IPS-11a (cell line): ENCODE results near the gene LTBP2.

ENCODE experiments used
- H3K4me3 ChIP-seq: one replicate; pipeline ENCODE4 v1.5.1; 2013; ENCODE audit warnings: low read depth, low read length, control low read depth

Gene LTBP2

DNA sequence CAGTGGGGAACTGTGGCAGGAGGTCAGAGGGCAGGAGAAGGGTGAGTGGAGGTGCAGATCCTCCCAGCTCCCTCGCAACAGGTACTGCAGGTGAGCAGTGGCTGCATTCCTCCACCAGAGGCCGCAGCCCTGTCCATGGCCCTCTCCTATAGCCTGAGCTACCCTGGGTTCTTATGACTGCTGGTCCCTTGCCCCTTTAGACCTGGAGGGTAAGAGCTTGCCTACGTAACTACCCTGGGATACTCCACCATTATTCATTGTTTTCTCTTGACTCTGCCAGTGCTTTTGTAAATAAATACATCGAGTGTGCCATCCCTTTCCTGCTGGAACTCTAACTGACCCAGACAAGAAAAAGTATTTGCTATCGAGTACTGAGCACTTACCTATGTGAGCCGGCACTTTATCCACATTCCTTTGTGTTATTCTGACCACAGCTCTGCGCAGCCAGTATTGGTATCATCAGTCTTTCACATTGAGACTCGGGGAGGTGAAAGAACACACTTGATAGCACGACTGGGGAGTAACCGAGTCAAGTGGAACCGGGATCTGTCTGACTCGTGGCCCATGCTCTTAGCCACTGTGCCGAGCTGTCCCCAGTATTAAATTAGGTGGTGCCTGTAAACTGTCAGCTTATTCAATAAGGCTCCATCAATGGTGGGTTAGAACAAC lies 38.5 kb downstream of the LTBP2 start:
- no peak overlapping the region for H3K4me3 ChIP-seq

DNA sequence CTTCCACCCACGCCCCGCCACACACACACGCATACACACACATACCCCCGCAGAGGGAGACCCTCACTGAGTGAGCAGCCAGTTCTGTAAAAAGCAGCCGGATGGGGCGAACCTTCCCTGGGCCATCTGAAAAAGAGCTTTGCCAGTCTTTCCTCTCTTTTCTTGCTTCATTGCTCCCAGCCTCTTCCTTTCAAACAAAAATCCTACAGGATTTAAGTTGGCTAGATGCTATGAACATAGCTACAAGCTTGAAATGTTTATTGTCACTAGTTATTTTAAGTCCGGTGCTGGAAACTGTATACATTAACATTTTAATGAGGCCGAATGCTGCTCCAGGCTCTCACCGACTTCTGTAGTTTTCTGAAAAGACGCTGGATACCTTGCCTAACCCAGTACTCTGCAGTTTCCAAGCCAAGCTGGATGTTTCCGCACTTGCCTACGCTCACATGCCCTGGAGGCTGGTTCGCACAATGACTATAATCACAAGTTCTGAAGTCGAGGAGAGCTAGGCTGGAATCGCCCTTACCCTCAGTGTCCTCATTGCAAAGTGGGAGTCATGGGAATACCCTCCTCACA lies 39.2 kb downstream of the LTBP2 start:
- H3K4me3 ChIP-seq = no peak overlapping the region

DNA sequence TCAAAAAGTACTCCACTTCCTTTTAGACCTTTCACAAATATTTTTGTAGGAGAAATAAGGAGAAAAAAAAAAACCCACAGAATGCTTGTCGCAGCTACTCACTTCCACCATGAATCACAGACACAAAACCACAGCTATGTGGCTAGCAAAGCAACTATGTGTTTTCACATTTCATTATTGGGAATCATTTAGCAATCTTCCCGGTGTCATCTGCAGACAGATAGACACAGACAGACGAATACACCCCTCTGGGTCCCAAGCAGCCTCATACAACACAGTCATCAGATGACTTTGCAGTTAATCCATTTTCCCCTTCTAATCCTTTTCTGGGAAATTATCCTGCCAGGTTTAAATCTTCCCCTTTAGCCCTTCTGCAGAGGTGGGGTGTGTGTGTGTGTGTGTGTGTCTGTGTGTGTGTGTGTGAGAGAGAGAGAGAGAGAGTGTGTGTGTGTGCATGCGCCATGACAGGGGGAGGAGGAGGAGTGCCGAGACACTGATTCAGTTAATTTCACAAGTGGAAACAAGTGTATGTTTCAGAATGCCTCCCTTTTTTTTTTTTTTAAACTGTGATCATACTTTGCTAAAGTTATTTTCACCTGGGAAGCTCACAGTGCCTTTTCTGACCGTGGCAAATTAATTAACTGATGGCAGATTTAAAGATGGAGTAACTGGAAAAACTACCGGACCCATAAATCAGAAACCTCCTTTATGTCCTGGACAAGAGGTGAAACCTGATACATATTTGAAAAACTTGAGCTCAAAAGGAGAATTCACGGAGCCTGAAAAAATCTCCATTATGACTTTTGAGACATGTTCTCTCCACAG lies 39.9 kb downstream of the LTBP2 start:
- H3K4me3 ChIP-seq = no peak overlapping the region

DNA sequence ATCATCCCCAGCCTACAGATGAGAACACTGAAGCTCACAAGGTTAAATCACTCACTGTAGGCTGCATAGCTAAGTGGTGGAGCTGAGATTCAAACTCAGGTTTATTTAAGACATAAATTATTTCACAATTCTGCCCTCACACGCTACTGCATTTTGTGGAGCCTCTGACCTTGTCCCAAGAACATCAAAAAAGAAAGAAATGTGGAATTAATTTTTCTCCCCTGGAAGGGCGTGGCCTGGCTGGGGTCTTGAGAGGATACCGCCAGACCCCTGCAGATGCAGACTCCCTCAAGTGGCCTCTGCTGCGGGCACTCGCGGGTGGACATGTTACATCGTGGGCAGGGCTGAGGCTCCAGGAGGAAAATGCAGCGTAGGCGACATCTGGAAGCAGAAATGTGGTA lies 40.6 kb downstream of the LTBP2 start:
- no peak overlapping the region for H3K4me3 ChIP-seq

GRCh38 chr14:74570696-74571095 lies 41.3 kb downstream of the LTBP2 start:
- no peak overlapping the region for H3K4me3 ChIP-seq

DNA sequence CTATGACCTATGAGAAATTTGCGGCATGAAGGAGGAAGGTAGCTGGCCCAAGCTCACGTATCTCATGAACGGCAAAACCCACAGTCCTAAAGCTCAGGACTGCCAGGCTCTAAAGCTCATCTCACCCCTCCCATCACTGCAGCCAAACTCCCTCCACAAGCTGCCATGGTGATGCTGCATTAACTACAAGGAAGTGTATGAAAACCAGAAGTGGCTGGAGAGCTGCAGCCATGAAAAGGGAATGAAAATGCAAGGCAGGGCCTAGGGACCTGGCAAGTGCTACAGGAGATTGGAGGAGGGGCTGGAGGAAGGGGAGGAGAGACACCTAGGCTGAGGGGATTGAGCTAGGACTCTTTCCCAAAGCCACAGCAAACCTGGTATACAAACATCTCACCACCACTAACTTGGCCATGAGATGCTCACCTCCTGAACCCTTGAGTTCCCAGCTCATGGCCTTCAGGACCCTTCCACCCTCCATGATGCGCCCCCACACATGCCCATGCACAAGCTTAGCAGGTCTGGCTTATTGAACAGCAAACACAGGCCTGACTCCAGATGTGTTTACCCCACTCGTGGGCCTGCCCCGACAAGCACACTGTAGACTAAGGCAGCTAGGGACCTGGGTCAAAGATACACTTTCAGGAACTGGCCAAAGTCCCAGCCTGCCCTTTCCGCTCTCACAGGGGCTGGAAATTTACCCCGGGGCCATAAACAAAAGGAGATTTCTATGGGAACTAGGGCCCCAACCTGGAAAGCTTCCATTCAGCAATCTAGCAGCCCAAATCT lies 42.0 kb downstream of the LTBP2 start:
- no peak overlapping the region for H3K4me3 ChIP-seq

- H3K4me3 ChIP-seq = no peak overlapping the region
These were observed 42.6 kb downstream of the LTBP2 start for GRCh38 chr14:74569387-74569786.

DNA sequence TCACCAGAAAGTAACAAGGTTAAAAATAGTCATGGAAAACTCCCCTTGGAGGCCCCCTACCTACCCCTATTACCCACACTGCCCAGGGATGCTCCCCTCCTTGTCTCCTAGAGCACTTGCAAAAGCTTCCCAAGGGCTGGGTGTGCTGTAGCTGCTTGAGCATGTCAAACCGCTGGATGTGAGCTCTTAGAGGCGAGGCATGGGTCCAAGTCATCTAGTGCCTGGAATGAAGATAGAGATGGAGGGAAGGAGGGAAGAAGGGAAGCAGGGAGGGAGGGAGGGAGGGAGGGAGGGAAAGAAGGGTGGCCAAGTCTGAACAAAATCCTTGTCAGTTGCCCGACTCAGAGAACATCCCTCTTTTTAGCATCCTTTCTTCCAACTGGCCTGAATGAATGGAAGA lies 43.1 kb downstream of the LTBP2 start:
- no peak overlapping the region for H3K4me3 ChIP-seq

- H3K4me3 ChIP-seq = no peak overlapping the region
These were observed 43.7 kb downstream of the LTBP2 start for GRCh38 chr14:74568380-74568649.

DNA sequence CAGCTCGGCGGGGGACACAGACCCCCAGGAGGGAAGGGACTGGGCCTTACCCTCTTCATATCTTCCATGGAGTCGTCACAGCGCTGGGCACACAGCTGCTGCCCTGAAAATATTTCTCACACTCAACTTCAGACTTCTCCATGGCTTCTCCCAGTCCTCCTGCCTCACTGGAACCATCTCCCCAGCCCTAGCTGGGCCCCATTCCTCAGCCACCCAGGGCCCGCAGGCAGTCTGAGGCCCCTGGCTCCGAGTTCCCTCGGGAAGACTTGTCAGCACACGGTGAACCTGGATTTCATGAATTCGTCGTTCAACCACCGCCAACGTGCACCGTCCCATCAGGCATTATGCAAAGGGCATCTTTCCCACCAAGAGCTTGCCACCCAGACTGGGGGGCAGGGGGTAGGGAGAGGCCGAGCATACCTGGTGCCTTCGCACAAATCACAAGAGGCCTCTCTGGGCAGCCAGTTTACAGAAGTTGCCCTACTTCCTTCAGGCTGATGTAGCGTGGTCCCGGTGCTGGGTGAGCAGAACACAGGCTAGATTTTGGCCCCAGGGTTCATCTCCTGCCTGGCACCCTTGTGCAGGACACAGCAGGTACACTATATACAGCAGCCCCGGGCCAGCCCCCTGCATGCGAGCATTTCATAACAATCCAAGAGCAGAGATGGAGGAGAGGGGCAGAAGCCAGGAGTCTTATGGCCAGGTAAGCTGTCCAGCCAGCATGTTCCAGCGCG lies 44.2 kb downstream of the LTBP2 start:
- no peak overlapping the region for H3K4me3 ChIP-seq

DNA sequence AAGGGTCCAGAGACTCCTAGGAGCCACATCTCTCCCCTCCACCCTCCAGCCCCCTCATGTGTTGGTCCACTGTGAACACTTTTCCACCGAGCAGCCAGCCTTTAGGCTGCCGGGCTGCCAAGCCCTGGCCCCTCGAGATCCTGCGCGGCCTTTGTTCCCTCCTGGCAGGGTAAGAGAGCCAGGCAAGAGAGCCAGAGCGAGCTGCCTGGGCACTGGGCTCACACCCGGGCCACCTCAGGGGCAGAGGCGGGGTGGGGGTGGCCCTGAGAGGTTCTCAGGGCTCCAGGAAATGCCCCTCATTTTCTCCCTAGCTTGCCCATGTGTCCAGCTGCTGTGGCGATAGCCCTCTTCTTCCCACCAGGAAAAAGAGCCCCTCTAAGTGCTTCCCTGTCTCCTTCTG lies 44.8 kb downstream of the LTBP2 start:
- H3K4me3 ChIP-seq = no peak overlapping the region

DNA sequence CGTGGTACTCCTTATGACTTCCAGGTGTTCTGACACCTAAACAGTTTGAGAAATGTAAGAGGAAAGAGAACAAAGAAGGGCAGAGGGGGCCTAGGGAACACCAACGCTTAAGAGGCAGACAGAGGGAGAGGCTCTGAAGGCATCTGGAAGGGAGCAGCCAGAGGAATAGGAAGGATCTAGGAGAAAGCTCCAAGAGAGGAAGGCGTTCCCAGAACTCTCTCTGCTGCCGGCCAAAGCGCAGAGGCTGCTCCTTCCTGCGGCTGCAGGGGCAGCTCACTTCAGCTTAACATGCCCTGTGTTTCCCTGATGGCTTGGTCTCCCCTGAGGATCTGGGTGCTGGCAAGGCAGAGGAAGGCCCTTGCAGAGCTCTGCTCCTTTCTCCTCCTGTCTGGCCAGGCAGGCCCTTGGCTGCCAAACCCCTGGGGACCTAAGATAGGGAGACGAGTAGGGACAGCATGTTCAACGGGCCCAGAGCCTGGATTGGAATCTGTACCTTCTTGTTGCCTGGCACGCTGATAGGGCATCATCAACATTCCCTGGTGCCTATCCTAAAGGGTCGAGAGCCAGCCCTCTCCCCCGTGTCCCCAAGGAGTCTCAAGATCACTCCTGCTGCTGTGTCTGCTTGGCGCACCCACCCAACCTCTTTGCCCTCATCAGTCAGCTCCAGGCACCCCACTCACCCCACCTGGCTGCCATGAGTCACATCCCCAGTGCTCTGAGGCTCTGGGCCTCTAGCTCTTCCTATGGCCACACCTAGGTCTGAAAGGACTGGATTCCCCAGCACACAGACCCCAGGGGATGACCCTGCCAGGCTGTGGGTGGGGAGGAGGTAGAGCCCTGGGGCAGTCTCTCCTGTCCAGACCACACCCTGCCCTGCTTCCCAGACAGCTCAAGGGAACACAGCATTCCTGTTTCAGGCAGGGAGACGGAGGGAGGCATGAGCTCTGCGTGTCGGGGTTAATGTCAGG lies 45.6 kb downstream of the LTBP2 start:
- H3K4me3 ChIP-seq = no peak overlapping the region

DNA sequence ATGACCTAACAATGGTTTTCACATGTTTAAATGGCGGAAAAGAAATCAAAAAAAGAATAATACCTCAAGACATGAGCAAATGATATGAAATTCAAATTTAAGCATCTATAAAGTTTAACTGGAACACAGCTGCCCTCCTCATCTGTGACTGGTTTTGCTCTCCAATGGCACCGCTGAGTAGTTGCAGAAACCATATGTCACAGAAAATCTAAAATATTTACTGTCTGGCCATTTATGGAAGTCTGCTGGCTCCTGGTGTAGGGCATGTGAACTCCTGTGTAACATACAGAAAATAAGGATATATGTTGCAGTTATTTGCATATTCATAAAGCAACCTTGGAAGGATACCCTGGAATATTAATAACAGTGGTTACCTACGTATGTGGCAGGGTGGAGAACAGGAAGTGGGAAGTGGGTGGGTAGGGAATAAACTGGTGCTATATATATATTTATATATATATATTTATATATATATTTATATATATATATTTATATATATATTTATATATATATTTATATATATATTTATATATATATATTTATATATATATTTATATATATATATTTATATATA lies 48.4 kb downstream of the LTBP2 start:
- H3K4me3 ChIP-seq = no peak overlapping the region

- no peak overlapping the region for H3K4me3 ChIP-seq
These were observed 48.8 kb downstream of the LTBP2 start for GRCh38 chr14:74563233-74563585.

DNA sequence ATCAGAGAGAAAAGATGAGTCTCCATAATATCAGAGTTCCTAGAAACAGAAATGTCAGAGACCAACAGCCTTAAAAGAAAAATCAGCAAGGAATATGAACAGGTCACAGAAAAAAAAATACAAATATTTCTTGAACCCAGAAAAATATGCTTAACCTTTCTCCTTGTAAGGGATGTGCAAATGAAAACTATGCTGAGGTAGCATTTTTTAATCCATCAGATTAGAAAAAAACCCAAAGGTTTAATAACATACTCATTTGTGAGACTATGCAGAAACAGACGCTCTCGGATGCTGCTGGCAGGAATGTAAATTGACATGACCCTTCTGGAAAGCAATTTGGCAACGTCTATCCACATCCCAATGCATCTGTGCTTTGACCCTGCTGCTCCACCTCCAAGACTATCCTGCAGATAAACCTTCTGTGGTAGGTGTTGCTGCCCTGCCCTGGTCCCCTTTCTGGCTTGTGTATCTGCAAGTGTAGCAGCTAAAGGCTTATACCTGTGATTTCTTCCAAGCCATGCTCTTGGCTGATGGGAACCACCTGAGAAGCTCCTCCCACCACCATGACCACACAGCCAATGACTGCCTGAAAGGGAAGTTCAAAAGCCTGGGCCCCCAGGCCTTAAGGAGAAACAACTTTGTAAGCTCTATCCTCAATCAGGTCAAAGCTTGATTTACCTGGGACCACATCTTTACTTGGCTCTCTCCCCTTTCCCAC lies 49.4 kb downstream of the LTBP2 start:
- H3K4me3 ChIP-seq = no peak overlapping the region

DNA sequence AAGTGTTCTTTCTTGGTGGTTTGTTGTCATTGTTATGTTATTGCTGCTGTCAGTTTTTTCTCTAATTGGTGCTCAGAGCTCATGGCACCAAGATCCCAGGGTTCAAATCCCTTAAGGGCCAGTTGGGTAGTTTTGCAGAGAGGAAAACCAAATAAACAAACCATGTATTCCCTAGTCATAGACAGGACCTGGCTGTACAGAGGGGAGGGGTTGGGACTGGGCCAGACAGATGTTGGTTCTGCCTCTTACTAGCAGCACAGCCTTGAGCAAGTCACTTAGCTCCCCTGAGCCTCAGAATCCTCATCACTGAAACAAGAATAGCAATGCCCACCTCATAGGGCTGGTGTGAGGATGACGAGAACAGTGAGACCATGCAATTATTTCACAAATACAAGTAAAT lies 53.4 kb downstream of the LTBP2 start:
- no peak overlapping the region for H3K4me3 ChIP-seq

- no peak overlapping the region for H3K4me3 ChIP-seq
These were observed 54.3 kb downstream of the LTBP2 start for GRCh38 chr14:74557691-74558090.

- no peak overlapping the region for H3K4me3 ChIP-seq
These were observed 56.5 kb downstream of the LTBP2 start for GRCh38 chr14:74555476-74556050.
